ENCODE results near the gene TNIK.
"Not testable (repeated sequence)": the region's sequence is repeated elsewhere in the genome, so short reads cannot be mapped to it uniquely, and the experiment has no call there.

The TNIK gene

DNA sequence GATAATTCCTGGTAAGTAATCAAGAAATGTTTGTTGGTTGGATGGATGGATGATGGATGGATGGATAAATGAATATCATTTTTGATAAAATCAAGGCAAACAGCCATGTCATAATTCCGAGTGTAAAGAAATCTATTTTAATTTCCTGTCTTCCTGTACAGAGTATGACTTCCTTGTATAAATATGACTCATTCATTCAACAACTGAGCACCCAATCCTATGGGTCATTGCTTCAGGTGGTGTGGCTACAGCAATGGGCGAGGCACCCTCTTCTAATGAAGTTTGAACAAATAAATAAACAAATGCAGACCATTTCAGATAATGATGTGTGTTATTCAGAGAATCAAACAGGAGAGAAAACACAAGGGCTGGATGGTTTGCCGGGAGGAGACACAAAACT, 198.7 kb downstream of the TNIK start:
- DNase-seq, result no peak

DNA sequence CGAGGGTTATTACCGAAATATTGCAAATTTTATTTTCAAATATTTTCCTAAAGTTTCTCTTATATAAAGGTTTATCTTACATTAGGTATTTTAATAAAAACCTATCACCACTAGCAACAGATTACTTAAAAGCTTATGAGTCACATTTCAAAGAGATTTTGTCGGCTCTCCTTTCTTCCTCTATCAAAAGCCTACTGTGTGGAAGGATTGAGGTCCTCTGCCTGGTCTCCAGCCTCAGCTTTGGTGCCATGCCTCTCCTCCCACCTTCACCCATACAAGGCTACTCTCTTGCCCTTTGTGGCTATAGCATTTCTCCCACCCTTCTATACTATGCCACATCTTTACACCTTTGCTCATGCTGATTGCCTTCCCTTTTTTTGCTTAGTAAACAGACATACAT, 199.3 kb downstream of the TNIK start:
- DNase-seq, result no peak

DNA sequence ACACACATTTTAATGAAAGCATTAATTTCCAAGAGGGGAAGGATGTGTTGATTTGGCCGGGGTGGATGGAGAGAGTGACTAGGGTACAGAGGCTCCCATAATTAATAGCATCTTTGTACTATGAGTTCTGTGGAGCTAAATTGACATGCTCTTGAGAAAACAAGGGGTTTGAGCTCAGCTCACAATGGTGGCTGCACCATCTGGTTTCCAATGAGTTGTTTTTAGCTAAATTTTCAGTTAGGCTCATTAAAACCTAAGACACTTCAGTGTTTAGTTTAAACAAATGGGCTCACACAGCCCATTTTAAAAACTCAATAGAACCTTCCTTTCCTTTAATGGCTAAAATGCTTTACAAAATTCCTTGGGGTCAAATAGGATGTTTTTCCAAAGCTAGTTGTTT, 199.7 kb downstream of the TNIK start:
- DNase-seq, result peak in 16 of 58 donors; percentile 5 to 62 (median 23)

DNA sequence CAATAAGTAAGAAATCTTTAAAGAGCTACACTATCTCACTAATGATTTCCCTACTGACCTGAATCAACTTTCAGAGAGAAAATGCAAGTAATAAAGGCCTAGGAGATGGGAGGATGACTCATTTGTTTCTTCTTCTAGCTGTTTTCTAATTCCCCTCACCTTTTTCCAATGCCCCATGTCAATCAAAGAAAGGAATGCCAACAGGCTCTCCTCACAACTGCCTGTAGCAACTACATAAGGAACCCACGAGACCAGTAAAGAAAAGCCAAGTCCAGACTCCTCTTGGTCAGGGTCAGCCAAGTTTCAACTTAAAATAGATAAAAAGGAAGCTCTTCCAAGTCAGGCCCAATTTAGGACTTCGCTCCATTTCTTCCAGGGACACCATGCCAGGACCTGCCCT, 201.9 kb downstream of the TNIK start:
- DNase-seq, result no peak

DNA sequence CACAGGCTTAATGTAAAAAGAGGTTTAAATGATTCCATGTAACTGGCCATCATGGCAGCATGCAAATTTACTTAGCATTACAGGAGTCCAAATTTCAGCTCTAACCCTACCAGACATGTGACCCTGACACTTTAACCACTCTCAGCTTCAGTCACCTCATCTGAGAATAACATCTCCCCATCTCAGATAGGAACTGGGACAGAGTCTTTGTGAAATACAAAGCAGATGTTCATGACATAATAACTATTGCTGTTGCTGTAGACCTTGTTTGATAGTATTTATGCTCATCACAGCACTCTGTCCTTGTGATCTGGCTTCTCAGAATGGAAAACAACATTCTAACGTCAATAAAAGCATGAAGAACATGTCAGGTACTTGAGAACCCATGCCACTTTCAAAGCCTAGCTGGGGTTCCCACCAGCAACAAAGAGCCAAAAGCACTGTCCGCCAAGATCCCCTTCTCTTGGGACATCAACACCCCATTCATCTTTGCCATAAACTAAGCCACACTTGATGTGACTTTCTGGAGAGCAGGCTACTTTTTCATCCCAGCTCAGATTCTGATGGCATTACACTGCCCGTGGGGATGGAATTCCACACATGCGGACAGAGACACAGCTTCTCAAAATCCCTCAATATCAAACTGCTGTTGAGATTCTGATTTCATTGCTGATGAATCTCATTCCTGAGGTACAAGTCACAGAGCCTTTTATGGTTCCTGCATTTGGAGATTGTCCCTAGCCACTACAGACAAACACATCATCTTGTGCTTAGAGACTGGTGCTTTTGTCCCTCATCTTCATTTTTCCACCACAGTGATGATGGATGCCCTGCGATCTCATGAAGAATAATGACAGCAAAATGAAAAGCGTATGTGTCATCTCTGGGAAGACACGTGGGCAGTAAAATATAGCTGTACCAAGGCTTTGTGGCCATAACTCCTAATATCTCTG, 202.7 kb downstream of the TNIK start:
- no peak for DNase-seq

GRCh38 chr3:171256445-171257250, 203.6 kb downstream of the TNIK start:
- no peak for DNase-seq

GRCh38 chr3:171255236-171255806, 204.9 kb downstream of the TNIK start:
- no peak for DNase-seq

- DNase-seq, result no peak
Observed at GRCh38 chr3:171254315-171254714, 205.9 kb downstream of the TNIK start.

- DNase-seq, result no peak
Observed at GRCh38 chr3:171251835-171252234, 208.4 kb downstream of the TNIK start.

- no peak for DNase-seq
Observed at GRCh38 chr3:171250444-171250843, 209.8 kb downstream of the TNIK start.

- no peak for DNase-seq
Observed at GRCh38 chr3:171249245-171249644, 211.0 kb downstream of the TNIK start.

DNA sequence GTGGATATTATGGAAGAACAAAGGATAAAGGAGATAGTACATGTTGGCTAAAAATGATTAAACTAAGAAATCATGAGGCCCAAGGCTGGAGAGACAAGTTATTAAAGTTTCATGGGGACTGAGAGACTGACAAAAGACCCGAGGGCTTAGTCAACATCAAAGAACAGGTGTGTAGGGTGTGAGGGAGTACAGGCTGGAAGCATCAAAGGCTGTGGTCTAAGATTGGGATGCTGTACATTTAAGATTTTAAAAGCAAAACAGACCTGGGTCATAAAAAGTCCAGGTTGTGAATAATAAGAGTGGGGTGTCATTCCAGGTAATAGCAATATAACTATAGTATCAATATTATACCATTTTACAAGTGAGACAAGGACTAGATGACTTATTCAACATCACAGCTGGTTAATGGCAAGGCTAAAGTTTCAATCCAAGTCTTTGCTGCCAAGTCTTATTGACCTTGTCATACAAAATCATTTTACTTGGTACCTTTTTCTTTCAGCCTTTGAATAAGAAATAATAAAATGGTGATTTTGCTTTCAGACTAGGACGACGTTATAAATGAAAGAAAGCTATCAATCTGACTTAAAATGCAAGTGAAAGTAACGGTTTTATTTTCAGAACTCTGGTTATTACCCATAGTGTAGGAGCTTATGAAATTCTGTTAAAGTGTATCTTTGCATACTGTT, 211.6 kb downstream of the TNIK start:
- DNase-seq, result no peak

- no peak for DNase-seq
Observed at GRCh38 chr3:171245796-171246765, 214.1 kb downstream of the TNIK start.

- no peak for DNase-seq
Observed at GRCh38 chr3:171242951-171243350, 217.3 kb downstream of the TNIK start.

- DNase-seq, result no peak
Observed at GRCh38 chr3:171242170-171242569, 218.0 kb downstream of the TNIK start.

DNA sequence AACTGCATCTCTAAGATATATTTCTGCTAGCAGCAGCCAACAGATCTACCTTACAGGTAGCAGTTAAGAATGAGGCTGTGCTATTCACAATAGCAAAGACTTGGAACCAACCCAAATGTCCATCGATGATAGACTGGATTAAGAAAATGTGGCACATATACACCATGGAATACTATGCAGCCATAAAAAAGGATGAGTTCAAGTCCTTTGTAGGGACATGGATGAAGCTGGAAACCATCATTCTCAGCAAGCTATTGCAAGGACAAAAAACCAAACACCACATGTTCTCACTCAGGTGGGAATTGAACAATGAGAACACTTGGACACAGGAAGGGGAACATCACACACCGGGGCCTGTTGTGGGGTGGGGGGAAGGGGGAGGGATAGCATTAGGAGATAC, 218.6 kb downstream of the TNIK start:
- not testable (repeated sequence) for DNase-seq

DNA sequence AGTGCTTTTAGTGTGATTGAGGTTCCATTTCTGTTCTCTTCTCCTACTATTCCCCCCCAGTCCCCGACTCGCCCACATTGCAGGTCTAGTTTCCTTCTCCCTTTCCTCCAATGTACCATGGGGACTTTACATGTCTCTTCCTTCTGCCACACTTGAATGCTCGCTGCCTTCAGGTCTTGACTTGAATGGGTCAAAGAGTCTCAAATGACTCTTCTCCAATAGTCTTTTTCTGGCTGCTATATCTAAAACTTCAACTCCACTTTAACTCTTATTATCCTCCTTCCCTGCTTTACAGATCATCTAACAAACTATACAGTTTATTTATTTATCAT, 219.7 kb downstream of the TNIK start:
- no peak for DNase-seq

DNA sequence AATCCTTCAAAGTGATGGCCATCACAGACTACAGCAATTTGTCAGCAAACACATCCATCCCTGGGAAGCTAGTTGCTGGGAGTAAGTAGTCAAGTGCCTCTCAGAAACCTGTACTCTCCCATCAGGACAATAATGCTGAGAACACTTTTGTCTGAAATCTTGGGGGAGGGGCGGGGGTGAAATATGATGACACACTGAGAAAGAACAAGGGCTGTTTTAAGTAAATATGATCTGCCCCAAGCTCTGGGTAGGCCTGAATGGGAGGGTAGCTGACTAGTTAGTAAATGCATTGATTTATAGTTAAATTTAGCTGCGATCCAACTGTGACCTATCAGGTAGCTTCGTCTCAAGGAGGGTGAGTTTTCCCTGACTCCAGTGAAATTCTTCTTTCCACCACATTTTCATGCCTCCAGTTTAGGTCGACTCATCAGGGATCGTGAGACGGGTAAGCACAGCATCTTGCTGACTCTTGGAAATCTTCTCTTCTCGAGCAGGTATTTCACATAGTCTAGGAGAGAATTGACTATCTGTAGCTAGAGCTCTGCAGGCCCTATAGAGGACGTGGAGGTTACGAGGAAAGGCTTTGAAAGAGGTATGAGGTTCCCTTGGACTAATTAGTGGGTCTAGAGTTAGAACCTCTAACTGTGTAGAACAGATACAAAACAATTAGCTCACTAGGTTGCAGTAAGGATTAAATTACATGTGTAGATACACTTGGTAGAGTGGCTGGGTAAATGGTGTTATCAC, 220.3 kb downstream of the TNIK start:
- DNase-seq, result no peak

DNA sequence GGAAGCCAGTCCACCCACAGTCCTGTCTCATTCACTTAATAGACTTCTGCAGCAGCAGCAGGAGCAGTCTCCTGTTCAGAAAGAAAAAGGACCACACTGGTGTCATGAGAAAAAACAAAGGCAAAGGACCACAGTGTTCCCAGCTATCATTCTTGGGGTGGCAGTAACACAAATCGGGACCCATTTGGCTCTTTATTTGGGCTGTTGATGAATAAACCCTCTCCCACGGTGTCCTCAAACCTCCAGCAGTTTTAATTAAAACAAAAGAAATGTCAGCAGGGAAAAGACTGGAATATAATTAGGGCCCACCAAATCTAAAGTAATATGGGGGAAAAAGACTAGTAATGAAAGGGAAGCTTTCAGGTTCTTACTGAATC, 223.2 kb downstream of the TNIK start:
- peak in 3 of 58 donors; percentile 8 to 61 (median 55) for DNase-seq
